HEK293 (cell line): ENCODE measurements around the gene ATP13A3.
"Not testable (repeated sequence)": the region's sequence is repeated elsewhere in the genome, so short reads cannot be mapped to it uniquely, and the experiment has no call there.

ENCODE experiments used
- ZNF24 ChIP-seq: fragments of 450-650 bp; formaldehyde crosslinking; IDR thresholded peaks from 2 replicates; pipeline ENCODE4 v1.5.1; 2016; ENCODE audit warnings: missing biosample characterization, missing genetic modification characterization
- TF ChIP-seq, protein P1 (sequence below): fragments of 450-650 bp; formaldehyde crosslinking; optimal IDR thresholded peaks from 2 replicates; pipeline ENCODE3; 2016; ENCODE audit warnings: missing biosample characterization, mild to moderate bottlenecking, missing genetic modification characterization

DNA sequence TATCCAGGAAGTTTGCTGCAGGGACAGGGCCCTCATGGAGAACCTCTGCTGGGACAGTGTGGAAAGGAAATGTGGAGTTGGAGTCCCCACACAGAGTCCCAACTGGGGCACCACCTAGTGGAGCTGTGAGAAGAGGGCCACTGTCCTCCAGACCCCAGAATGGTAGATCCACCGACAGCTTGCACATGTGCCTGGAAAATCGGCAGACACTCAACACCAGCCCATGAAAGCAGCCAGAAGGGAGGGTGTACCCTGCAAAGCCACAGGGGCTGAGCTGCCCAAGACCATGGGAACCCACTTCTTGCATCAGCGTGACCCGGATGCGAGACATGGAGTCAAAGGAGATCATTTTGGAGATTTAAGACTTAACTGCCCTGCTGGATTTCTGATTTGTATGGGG lies 33.4 kb upstream of the ATP13A3 start:
- not testable (repeated sequence) for TF ChIP-seq ZNF24 (tag by site-specific recombination)
- TF ChIP-seq, protein P1, sequence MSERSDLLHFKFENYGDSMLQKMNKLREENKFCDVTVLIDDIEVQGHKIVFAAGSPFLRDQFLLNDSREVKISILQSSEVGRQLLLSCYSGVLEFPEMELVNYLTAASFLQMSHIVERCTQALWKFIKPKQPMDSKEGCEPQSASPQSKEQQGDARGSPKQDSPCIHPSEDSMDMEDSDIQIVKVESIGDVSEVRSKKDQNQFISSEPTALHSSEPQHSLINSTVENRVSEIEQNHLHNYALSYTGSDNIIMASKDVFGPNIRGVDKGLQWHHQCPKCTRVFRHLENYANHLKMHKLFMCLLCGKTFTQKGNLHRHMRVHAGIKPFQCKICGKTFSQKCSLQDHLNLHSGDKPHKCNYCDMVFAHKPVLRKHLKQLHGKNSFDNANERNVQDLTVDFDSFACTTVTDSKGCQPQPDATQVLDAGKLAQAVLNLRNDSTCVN (tag by site-specific recombination): not testable (repeated sequence)
